HepG2 (cell line): ENCODE data around the gene ST6GALNAC3. TPM values are rescaled to one million over a fixed set of nuclear protein-coding genes. Genes with fewer than 3 reads are reported as not detected.

Experiments used
- ATAC-seq: fragments of 200-7000 bp; cut with Tn5 transposase; 3 replicates; pipeline ENCODE4 v1.9.1; 2020; ENCODE audit warnings: mild to moderate bottlenecking, moderate library complexity
- BruUV-seq: library from RNA; stranded (reverse); fragments of 400-500 nt; replicated peaks from 2 replicates; lab custom pipeline; 2021; lab: Mats Ljungman, UMichigan
- CTCF ChIA-PET: fragments of 300-600 bp; formaldehyde crosslinking; extraction: SDS; loops from one replicate; lab custom pipeline; 2021; ENCODE audit warnings: low total read pairs, inconsistent platforms, low intra/inter-chr PET ratio; lab: Yijun Ruan, JAX
- POLR2A ChIA-PET: fragments of 350-600 bp; sonication (Branson Sonifier 250); formaldehyde crosslinking; loops from one replicate; lab custom pipeline; 2020; ENCODE audit warnings: antibody characterized with exemption, inconsistent platforms; lab: Yijun Ruan, JAX
- DNase-seq: peaks from one replicate; pipeline ENCODE4 v3.0.0-alpha.2; 2015; ENCODE audit warnings: low spot score
- FAIRE-seq: peaks from 3 replicates; lab custom pipeline; 2011; peaks lifted over from hg19 to GRCh38; lab: Jason Lieb, UNC
- H2AFZ ChIP-seq: one replicate; pipeline ENCODE4 v1.6.1; 2011; ENCODE audit warnings: low read length, inconsistent platforms
- H3K27ac ChIP-seq: fragments of 300-600 bp; 3 replicates; pipeline ENCODE4 v1.8.0; 2011; ENCODE audit warnings: mixed run types, mild to moderate bottlenecking, mixed read lengths, low read length, inconsistent platforms; ENCODE audit not compliant: insufficient read depth; ENCODE audit errors: extremely low read length
- H3K27me3 ChIP-seq, 2 experiments: fragments of 200-600 bp in 1 of 2; 2 replicates in 1 of 2; 3 replicates in 1 of 2; pipeline versions ENCODE4 v1.6.0 to v1.8.0; 2011; ENCODE audit warnings: low read length in 2 of 2, mild to moderate bottlenecking in 2 of 2, moderate library complexity in 2 of 2, inconsistent platforms in 1 of 2; ENCODE audit not compliant: insufficient read depth in 2 of 2, control insufficient read depth in 1 of 2
- H3K36me3 ChIP-seq, 2 experiments: fragments of 200-600 bp in 1 of 2; replicated peaks in 1 of 2; 2 replicates in 1 of 2; 3 replicates in 1 of 2; pipeline versions ENCODE4 v1.5.1 to v1.8.0; 2011; ENCODE audit warnings: low read length in 2 of 2, inconsistent platforms in 1 of 2; ENCODE audit not compliant: insufficient read depth in 2 of 2, control insufficient read depth in 1 of 2
- H3K4me1 ChIP-seq: 2 replicates; pipeline ENCODE4 v1.5.1; 2012; ENCODE audit warnings: low read length, inconsistent platforms; ENCODE audit not compliant: insufficient read depth
- H3K4me2 ChIP-seq: 2 replicates; pipeline ENCODE4 v1.6.0; 2011; ENCODE audit warnings: low read depth, low read length, inconsistent platforms
- H3K4me3 ChIP-seq, 3 experiments: fragments of 200-600 bp in 1 of 3; sonication (generic), shearing (Covaris generic) in 1 of 3; replicated peaks in 1 of 3; 2 replicates each; pipeline ENCODE4 v1.5.1; 2011 to 2016; ENCODE audit warnings: low read length in 3 of 3, inconsistent platforms in 2 of 3, low read depth in 2 of 3, mild to moderate bottlenecking in 2 of 3, control low read depth in 1 of 3, mixed read lengths in 1 of 3; ENCODE audit not compliant: insufficient read depth in 1 of 3
- H3K79me2 ChIP-seq: one replicate; pipeline ENCODE4 v1.6.1; 2011; ENCODE audit warnings: low read length, inconsistent platforms; ENCODE audit not compliant: insufficient read depth
- H3K9ac ChIP-seq: 2 replicates; pipeline ENCODE4 v1.6.0; 2011; ENCODE audit warnings: mild to moderate bottlenecking, low read depth, low read length, inconsistent platforms; ENCODE audit not compliant: insufficient read depth
- H3K9me3 ChIP-seq: 2 replicates; pipeline ENCODE4 v1.5.1; 2012; ENCODE audit warnings: mild to moderate bottlenecking, low read length
- H4K20me1 ChIP-seq: 2 replicates; pipeline ENCODE4 v1.6.0; 2011; ENCODE audit warnings: inconsistent platforms, mild to moderate bottlenecking, low read length, moderate library complexity; ENCODE audit not compliant: insufficient read depth
- HNRNPK ChIP-seq: fragments of 200-400 bp; formaldehyde crosslinking; IDR thresholded peaks from 2 replicates; pipeline ENCODE4 v1.6.1; 2018; ENCODE audit warnings: low read length, low read depth, moderate library complexity, mild to moderate bottlenecking; ENCODE audit not compliant: poor library complexity, severe bottlenecking
- HOXA5 ChIP-seq: sonication (generic); formaldehyde crosslinking; IDR thresholded peaks from 2 replicates; pipeline ENCODE4 v1.4.0; 2020; ENCODE audit warnings: missing genetic modification reagents
- NFIC ChIP-seq: IDR thresholded peaks from 2 replicates; pipeline ENCODE4 v1.6.1; 2012; ENCODE audit warnings: mild to moderate bottlenecking, low read length, inconsistent platforms
- TARDBP ChIP-seq: sonication (generic); formaldehyde crosslinking; IDR thresholded peaks from 2 replicates; pipeline ENCODE4 v1.8.0; 2022; ENCODE audit warnings: mild to moderate bottlenecking, missing genetic modification reagents
- TOPORS ChIP-seq: sonication (generic); formaldehyde crosslinking; IDR thresholded peaks from 2 replicates; pipeline ENCODE4 v1.8.0; 2023; ENCODE audit warnings: mild to moderate bottlenecking, missing genetic modification reagents
- ZNF251 ChIP-seq: sonication (generic); formaldehyde crosslinking; IDR thresholded peaks from 2 replicates; pipeline ENCODE4 v1.9.0; 2021; ENCODE audit warnings: mild to moderate bottlenecking, missing genetic modification reagents
- ZNF710 ChIP-seq: sonication (generic); formaldehyde crosslinking; IDR thresholded peaks from 2 replicates; pipeline ENCODE4 v1.5.0; 2020; ENCODE audit warnings: mild to moderate bottlenecking, missing genetic modification reagents, borderline replicate concordance
- ZSCAN25 ChIP-seq: sonication (generic); formaldehyde crosslinking; IDR thresholded peaks from 2 replicates; pipeline ENCODE4 v1.8.0; 2022; ENCODE audit warnings: mild to moderate bottlenecking, missing genetic modification reagents
- WGBS: methylation state at CpG from one replicate; pipeline ENCODE4 v1.1.6; 2017; ENCODE audit warnings: low lambda C conversion rate; 5-methylcytosine and 5-hydroxymethylcytosine counted together
- in situ Hi-C: cut with HindIII; loops from 2 replicates; pipeline ENCODE4 v1.10.0; 2017; ENCODE audit warnings: low pct_unique_long_range_greater_than_20kb; ENCODE audit not compliant: extremely low pct_ligation_motif_present
- intact Hi-C: fragments of 100-400 bp; cut with micrococcal nuclease; formaldehyde crosslinking; loops from one replicate; pipeline ENCODE4 v1.10.0; 2022; ENCODE audit not compliant: unreplicated experiment
- polyA plus RNA-seq, 8 experiments: library from polyadenylated mRNA; depleted of rRNA in 3 of 8; stranded (reverse) in 7 of 8; unstranded in 1 of 8; fragments of >200 nt; fragmentation: Illumina TruSeq in 4 of 8; extraction: Trizol in 4 of 8; gene quantifications; 2 replicates each; pipeline versions ENCODE4 v1.2.1 to v1.2.3, GENCODE V29; 2011 to 2016; ENCODE audit warnings: low read depth in 4 of 8, missing spikeins in 1 of 8, mixed read lengths in 1 of 8; ENCODE audit not compliant: insufficient read depth in 1 of 8
- total RNA-seq, 5 experiments: library from RNA; depleted of rRNA; stranded (reverse); fragments of >200 nt; fragmentation: Illumina TruSeq; extraction: Trizol; gene quantifications; 2 replicates each; pipeline ENCODE4 v1.2.3, GENCODE V29; 2016; ENCODE audit warnings: low read depth in 1 of 5

ST6GALNAC3 gene
- total and polyA plus RNA-seq, 2 of the 13 experiments (the other 11 are each of a cell fraction or from before 2014, with no cell fraction given) = not detected

- H3K9ac ChIP-seq = no peak overlapping the region
- H3K9me3 ChIP-seq = no peaks in the 10 kb centered on the region
- CTCF ChIA-PET = no interaction called here
- H3K36me3 ChIP-seq = no peaks in the 10 kb centered on the region
- ATAC-seq (no peak), DNase-seq (no peak), FAIRE-seq (no peak)
- BruUV-seq = no TSS peak
- intact Hi-C loops (no loop called here), in situ Hi-C loops (no loop called here)
- no peaks in the 10 kb centered on the region for H3K4me1 ChIP-seq
- no peaks in the 10 kb centered on the region for H3K79me2 ChIP-seq
- TF ChIP-seq NFIC (no peak), ZNF710 (no peak), ZSCAN25 (CRISPR knock-in tag) (no peak), TOPORS (CRISPR knock-in tag) (no peak), ZNF251 (no peak), TARDBP (CRISPR knock-in tag) (no peak)
- H3K4me3 ChIP-seq = no peak overlapping the region
- WGBS = 60% methylated on average over 1 of the region's 1 CpG
- no peak overlapping the region for H2AFZ ChIP-seq
- POLR2A ChIA-PET = no interaction called here
- no peaks in the 10 kb centered on the region for H3K27me3 ChIP-seq
- no peak overlapping the region for H3K27ac ChIP-seq
- H3K4me2 ChIP-seq = no peak overlapping the region
- no peaks in the 10 kb centered on the region for H4K20me1 ChIP-seq
Observed at GRCh38 chr1:76048219-76048618, 26.3 kb upstream of the ST6GALNAC3 start.

GRCh38 chr1:76048926-76049325, 25.6 kb upstream of the ST6GALNAC3 start:
- TF ChIP-seq HOXA5 (CRISPR knock-in tag) (no peak), HNRNPK (peak; percentile 35)
- H3K4me2 ChIP-seq = no peak overlapping the region
- H2AFZ ChIP-seq = no peak overlapping the region
- no peak for DNase-seq
- H3K9me3 ChIP-seq = no peaks in the 10 kb centered on the region
- no peak overlapping the region for H3K27ac ChIP-seq
- in situ Hi-C loops = no loop called here
- CTCF ChIA-PET = no interaction called here
- no peak for ATAC-seq
- H4K20me1 ChIP-seq = no peaks in the 10 kb centered on the region
- no peak overlapping the region for H3K9ac ChIP-seq
- no peaks in the 10 kb centered on the region for H3K27me3 ChIP-seq
- WGBS = 4% methylated on average over 1 of the region's 1 CpG
- H3K4me1 ChIP-seq = no peaks in the 10 kb centered on the region
- no peak overlapping the region for H3K4me3 ChIP-seq
- intact Hi-C loops = no loop called here
- no peak for FAIRE-seq
- H3K36me3 ChIP-seq = no peaks in the 10 kb centered on the region
- BruUV-seq = no TSS peak
- H3K79me2 ChIP-seq = no peaks in the 10 kb centered on the region
- POLR2A ChIA-PET = no interaction called here
